Renal cortical epithelial cell (primary cell): Measurements from ENCODE around the gene MRPL55. TPM values are rescaled to one million over a fixed set of nuclear protein-coding genes. Genes with fewer than 3 reads are reported as not detected.

ENCODE experiments used
- total RNA-seq: library from RNA; depleted of rRNA; stranded (reverse); fragments of >200 nt; gene quantifications from 2 replicates; pipeline ENCODE4 v1.2.3, GENCODE V29; 2014

Gene MRPL55
- total RNA-seq, 1 donor from 2014 or later: 36.3 TPM

Other genes with a start within 250 kb of the MRPL55 start
- 0.89 and 1.6 TPM in 2 replicates for gene WNT9A, start 161.4 kb downstream of the MRPL55 start, total RNA-seq
- not detected in 2 replicates for gene WNT3A, start 102.3 kb downstream of the MRPL55 start, total RNA-seq
- gene ARF1, start 26.6 kb downstream of the MRPL55 start, total RNA-seq: 162 and 184 TPM in 2 replicates
- gene C1orf35, start 6.0 kb downstream of the MRPL55 start, total RNA-seq: 7.1 and 13.0 TPM in 2 replicates
- 127 and 438 TPM in 2 replicates for gene GUK1, start 31.0 kb upstream of the MRPL55 start, total RNA-seq
- 0.50 and 0.69 TPM in 2 replicates for gene GJC2, start 40.6 kb upstream of the MRPL55 start, total RNA-seq
- gene IBA57, start 56.5 kb upstream of the MRPL55 start, total RNA-seq: 2.6 and 10.4 TPM in 2 replicates
- gene OBSCN, start 98.7 kb upstream of the MRPL55 start, total RNA-seq: 4.0 and 74.1 TPM in 2 replicates